IMR-90 (cell line): ENCODE results near the gene ZNF200.

Experiments used
- BHLHE40 ChIP-seq: fragments of 150-350 bp; IDR thresholded peaks from 2 replicates; pipeline ENCODE4 v1.6.1; 2016; ENCODE audit warnings: mild to moderate bottlenecking, low read depth, low read length
- CEBPB ChIP-seq: IDR thresholded peaks from 2 replicates; pipeline ENCODE4 v1.6.1; 2012; ENCODE audit warnings: low read depth, low read length, improper control_type of control experiment
- ELK1 ChIP-seq: fragments of 150-350 bp; IDR thresholded peaks from 2 replicates; pipeline ENCODE4 v1.6.1; 2016; ENCODE audit warnings: low read depth, mild to moderate bottlenecking, low read length, moderate library complexity, borderline replicate concordance
- MAZ ChIP-seq: IDR thresholded peaks from 2 replicates; pipeline ENCODE4 v1.6.1; 2012; ENCODE audit warnings: low read depth, mild to moderate bottlenecking, low read length, improper control_type of control experiment, moderate library complexity, borderline replicate concordance
- POLR2A ChIP-seq: IDR thresholded peaks from 2 replicates; pipeline ENCODE4 v1.6.1; 2012; ENCODE audit warnings: mild to moderate bottlenecking, low read depth, low read length
- RAD21 ChIP-seq: IDR thresholded peaks from 2 replicates; pipeline ENCODE4 v1.6.1; 2012; ENCODE audit warnings: low read length, improper control_type of control experiment
- RCOR1 ChIP-seq: IDR thresholded peaks from 2 replicates; pipeline ENCODE4 v1.6.1; 2012; ENCODE audit warnings: mild to moderate bottlenecking, low read length, improper control_type of control experiment; ENCODE audit not compliant: insufficient replicate concordance
- SMC3 ChIP-seq: fragments of 150-350 bp; IDR thresholded peaks from 2 replicates; pipeline ENCODE4 v1.6.1; 2016; ENCODE audit warnings: low read depth, mild to moderate bottlenecking, antibody characterized with exemption, low read length, moderate library complexity
- USF2 ChIP-seq: fragments of 150-350 bp; IDR thresholded peaks from 2 replicates; pipeline ENCODE4 v1.6.1; 2017; ENCODE audit warnings: mild to moderate bottlenecking, antibody characterized with exemption, low read length, low read depth
- TF ChIP-seq, protein P1 (sequence below): conservative IDR thresholded peaks from 2 replicates; pipeline ENCODE4 v1.5.1; 2012; ENCODE audit warnings: mild to moderate bottlenecking, low read depth, low read length, improper control_type of control experiment

- TF ChIP-seq, protein P1, sequence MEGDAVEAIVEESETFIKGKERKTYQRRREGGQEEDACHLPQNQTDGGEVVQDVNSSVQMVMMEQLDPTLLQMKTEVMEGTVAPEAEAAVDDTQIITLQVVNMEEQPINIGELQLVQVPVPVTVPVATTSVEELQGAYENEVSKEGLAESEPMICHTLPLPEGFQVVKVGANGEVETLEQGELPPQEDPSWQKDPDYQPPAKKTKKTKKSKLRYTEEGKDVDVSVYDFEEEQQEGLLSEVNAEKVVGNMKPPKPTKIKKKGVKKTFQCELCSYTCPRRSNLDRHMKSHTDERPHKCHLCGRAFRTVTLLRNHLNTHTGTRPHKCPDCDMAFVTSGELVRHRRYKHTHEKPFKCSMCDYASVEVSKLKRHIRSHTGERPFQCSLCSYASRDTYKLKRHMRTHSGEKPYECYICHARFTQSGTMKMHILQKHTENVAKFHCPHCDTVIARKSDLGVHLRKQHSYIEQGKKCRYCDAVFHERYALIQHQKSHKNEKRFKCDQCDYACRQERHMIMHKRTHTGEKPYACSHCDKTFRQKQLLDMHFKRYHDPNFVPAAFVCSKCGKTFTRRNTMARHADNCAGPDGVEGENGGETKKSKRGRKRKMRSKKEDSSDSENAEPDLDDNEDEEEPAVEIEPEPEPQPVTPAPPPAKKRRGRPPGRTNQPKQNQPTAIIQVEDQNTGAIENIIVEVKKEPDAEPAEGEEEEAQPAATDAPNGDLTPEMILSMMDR, result no peak
- TF ChIP-seq RAD21 (no peak), ELK1 (no peak), POLR2A (no peak), MAZ (no peak), BHLHE40 (no peak), USF2 (no peak), CEBPB (no peak), RCOR1 (no peak), SMC3 (no peak)
These were observed 59.5 kb downstream of the ZNF200 start for GRCh38 chr16:3175157-3176093.
